ENCODE results near the gene MAN1A1. TPM values are rescaled to one million over a fixed set of nuclear protein-coding genes. Genes with fewer than 3 reads are reported as not detected.

MAN1A1 gene
- total RNA-seq, 1 experiment from 2014 or later, result 15.4 TPM

DNA sequence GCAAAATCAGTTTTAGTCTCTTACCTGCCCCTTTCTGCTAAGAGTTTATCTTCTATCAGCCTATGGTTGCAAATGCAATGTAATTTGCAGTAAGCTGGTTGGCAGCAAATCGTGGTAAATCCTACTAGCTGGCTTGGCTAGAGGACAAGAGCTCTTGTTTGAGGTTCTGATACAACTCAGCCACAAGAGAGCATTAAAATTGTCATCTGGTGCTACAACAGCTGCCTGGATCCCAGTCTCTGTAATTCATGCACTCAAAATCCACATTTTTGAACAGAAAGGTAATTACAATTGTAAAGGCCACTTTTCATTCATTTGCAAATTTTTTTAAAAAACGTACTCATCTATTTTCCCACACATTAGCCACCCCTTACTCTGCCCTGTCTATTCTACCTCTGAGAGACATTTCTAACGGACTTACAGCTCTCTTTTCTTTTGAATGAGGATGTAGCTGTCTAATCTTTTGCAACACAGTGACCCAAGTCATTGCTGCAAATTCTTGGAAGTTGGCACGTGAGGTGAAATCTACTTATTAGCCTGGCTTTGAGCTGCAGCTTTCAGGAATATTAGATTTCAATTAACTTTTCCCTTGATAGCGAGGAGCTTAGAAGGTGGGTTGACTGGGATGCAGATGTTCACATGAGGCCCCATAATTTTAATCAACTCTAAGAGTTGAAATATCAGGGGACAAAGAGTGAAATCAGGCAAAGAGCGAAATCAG, 217.1 kb downstream of the MAN1A1 start:
- H3K9me3 ChIP-seq (replicated peaks), result no peaks in the 10 kb centered on the region
- peak overlapping the region; percentile 19; the same call in 1 of the 2 replicates for H3K27ac ChIP-seq
- H3K36me3 ChIP-seq, result no peaks in the 10 kb centered on the region
- no peaks in the 10 kb centered on the region for H3K27me3 ChIP-seq
- H3K4me1 ChIP-seq, result peaks cover 21% of the 10 kb centered on the region
- peak; percentile 39 to 65 for DNase-seq
- H3K4me3 ChIP-seq, result no peak overlapping the region

DNA sequence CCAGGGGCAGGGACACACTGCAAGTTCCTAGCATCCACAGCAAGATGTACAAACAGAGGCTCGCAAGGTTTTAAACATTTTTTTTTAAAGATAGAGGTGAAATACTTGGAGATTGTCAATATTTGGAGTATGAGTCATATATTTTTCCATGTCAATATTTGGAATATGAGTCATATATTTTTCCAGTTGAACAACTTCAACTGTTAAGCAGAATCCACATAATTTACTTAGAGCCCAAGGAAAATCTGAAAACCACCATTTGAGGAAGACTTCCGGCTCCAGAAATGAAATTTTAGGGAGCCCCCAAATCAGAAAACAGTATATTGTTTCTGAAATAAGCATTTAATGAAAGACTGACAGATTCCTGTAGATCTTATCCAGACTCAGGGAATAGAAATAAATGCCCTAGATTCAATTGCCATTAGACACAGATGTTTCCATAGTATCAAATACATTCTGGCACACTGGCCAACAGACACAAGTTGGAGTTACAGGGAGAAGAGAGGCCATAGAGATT, 219.5 kb downstream of the MAN1A1 start:
- Histone ChIP-seq H3K9me3 (replicated peaks) (no peaks in the 10 kb centered on the region), H3K4me3 (no peak overlapping the region), H3K4me1 (peaks cover 21% of the 10 kb centered on the region), H3K27ac (peak overlapping the region; percentile 47), H3K27me3 (no peaks in the 10 kb centered on the region), H3K36me3 (no peaks in the 10 kb centered on the region)
- peak in 1 of 2 experiments; percentile 35 for DNase-seq

DNA sequence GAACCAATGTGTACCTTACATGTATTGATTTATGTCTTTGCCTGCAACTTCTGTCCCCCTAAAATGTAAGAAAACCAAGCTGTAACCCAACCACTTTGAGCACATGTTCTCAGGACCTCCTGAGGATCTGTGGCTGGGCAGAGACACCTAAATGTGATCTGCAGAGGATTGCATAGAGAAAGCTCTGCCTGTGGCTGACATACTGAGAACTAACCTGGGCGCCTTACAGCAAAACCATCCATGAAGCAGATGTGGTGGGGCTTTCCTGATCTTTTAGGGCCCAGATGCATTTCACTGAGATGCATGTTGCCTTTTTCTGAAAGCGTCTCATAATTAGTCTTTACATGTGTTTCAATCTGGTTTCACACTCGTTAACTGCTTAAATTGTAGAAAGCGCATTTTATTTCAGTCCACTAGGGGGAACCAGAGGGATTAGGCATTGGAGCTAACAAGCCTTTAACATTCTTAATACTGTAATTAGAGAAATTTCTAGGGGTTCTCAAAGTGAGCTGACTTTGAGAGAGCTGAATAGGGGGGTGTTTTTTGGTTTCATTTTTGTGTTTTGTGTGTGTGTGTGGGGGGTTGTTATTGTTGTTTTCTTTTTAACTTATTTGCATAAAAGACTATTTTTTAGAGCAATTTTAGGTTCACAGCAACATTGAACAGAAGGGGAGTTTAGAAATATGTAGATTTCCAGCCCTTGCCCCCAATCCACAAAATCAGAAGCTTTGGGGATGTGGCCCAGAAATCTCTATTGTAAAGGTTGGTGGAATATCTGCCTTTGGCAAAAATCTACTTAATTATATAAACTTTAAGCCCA, 220.2 kb downstream of the MAN1A1 start:
- Histone ChIP-seq H3K4me1 (peaks cover 21% of the 10 kb centered on the region), H3K4me3 (no peak overlapping the region), H3K9me3 (replicated peaks) (no peaks in the 10 kb centered on the region), H3K27ac (peak overlapping the region; percentile 47), H3K36me3 (no peaks in the 10 kb centered on the region), H3K27me3 (no peaks in the 10 kb centered on the region)
- peak; percentile 26 to 83 for DNase-seq

DNA sequence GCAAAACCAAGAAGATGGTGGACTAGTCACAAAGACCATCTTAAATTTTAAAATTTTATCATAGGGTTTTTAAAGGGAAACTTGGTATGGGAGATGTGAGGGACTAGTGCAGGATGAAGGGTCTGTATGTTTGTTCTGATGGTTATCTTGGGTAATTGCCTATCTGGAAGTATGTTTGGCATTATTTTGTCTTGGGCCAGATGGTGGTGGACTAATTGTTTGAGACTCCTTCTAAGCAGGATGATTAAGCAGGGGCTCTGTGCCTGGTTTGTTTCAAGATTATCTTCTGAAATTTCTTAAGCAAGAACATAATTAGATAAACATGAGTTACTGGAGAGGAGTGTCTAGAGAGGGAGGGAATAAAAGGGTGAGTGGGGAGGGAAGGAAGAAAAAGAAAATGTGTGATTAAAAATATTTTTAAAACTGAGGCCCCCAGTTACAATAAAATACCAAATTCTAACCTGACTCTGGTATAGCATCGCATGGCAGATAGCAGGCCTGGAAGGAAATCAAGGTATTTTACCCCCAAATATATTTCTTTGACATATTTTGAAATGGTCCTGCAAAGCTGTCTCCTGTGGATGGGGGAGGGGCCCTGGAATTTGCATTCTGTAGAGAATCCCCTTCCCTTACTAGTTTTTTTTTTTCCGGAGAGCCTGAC, 221.2 kb downstream of the MAN1A1 start:
- Histone ChIP-seq H3K4me3 (no peak overlapping the region), H3K36me3 (no peaks in the 10 kb centered on the region), H3K9me3 (replicated peaks) (no peaks in the 10 kb centered on the region), H3K27ac (no peak overlapping the region), H3K27me3 (no peaks in the 10 kb centered on the region), H3K4me1 (peaks cover 21% of the 10 kb centered on the region)
- DNase-seq, result no peak

DNA sequence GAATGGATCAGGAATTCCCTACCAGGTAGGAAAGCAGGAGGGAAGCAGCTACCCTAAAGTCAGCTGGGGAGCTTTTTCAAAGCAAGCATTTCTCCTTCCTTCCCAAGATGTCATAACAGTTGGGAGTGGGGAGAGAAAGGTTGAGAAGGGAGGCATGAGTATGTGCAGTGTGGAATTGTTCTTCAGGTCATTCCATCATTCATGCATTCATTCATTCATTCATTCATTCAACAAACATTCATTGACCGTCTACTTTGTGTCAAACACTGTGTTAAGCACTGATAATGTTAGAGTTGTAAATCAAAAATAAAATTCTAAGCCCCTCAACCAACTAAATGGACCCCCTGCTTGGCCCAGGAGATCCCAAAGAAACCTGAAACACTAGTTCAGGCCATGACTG, 221.9 kb downstream of the MAN1A1 start:
- Histone ChIP-seq H3K4me3 (no peak overlapping the region), H3K9me3 (replicated peaks) (no peaks in the 10 kb centered on the region), H3K36me3 (no peaks in the 10 kb centered on the region), H3K4me1 (peaks cover 20% of the 10 kb centered on the region), H3K27ac (no peak overlapping the region), H3K27me3 (no peaks in the 10 kb centered on the region)
- DNase-seq, result no peak

All from SJCRH30 (cell line).